ENCODE data around the gene NARF. TPM values are rescaled to one million over a fixed set of nuclear protein-coding genes. Genes with fewer than 3 reads are reported as not detected.

NARF gene
- total and polyA plus RNA-seq, 2 donors (not counting 3 experiments of a cell fraction or from before 2014, with no cell fraction given) = 83.4 to 158 TPM

GRCh38 chr17:82503728-82504308 lies 45.3 kb downstream of the NARF start:
- intact Hi-C loops (cut with micrococcal nuclease) = no loop called here

More at GRCh38 chr17:82503728-82504308, 45.3 kb downstream of the NARF start:
- Histone ChIP-seq H3K9ac (replicated peaks; ENCODE audit: extremely low read depth, insufficient read depth, low read length) (no peak overlapping the region), H4K20me1 (replicated peaks; ENCODE audit: control insufficient read depth, extremely low read depth, insufficient read depth, low read length) (no peaks in the 10 kb centered on the region), H3K4me1 (ENCODE audit: control insufficient read depth, extremely low read depth, insufficient read depth, low read length) (no peaks in the 10 kb centered on the region), H3K27ac (ENCODE audit: insufficient read depth, low read depth, low read length) (no peak overlapping the region), H3K9me1 (replicated peaks; ENCODE audit: control insufficient read depth, extremely low read depth, insufficient read depth, low read length) (no peaks in the 10 kb centered on the region), H3K27me3 (ENCODE audit: control insufficient read depth in 2 of 2, insufficient read depth in 2 of 2, low read length in 2 of 2) (peaks cover 0 to 2% of the 10 kb centered on the region in 2 experiments), H3K4me2 (ENCODE audit: insufficient read depth, low read length) (no peak overlapping the region), H2AFZ (ENCODE audit: low read depth, low read length) (no peak overlapping the region), H3K36me3 (ENCODE audit: control insufficient read depth in 2 of 2, extremely low read depth in 1 of 2, insufficient read depth in 2 of 2, low read length in 2 of 2) (no peaks in the 10 kb centered on the region), H3K4me3 (replicated peaks in 1 of 3; ENCODE audit: insufficient read depth in 1 of 3, low read depth in 1 of 3, low read length in 3 of 3) (no peak overlapping the region), H3K9me3 (replicated peaks; ENCODE audit: control insufficient read depth, insufficient read depth, low read length) (no peaks in the 10 kb centered on the region), H3K79me2 (ENCODE audit: control insufficient read depth, insufficient read depth, low read length) (no peaks in the 10 kb centered on the region)
- FAIRE-seq (no peak), DNase-seq (ENCODE audit: low read depth, low spot score) (no peak)
- dilution Hi-C loops (cut with MboI; ENCODE audit: extremely low pct_ligation_motif_present, low sequenced_read_pairs) = no loop called here
- CTCF ChIA-PET = interaction anchor here (1.4 to 2.2 kb wide), 3 partner anchors 11 to 51 kb away, joined by 3 to 10 read pairs (median 3); partner anchors contain the start of gene FOXK2
- no TSS peak for BruUV-seq (replicated peaks)
- TF ChIP-seq FOS (IDR thresholded peaks at IDR 0.05; ENCODE audit: borderline replicate concordance, insufficient read depth, low read length) (no peak), CTCF (IDR thresholded peaks at IDR 0.05; ENCODE audit: extremely low read depth in 1 of 2, insufficient read depth in 1 of 2, low read depth in 1 of 2, low read length in 2 of 2) (no peak), JUN (IDR thresholded peaks at IDR 0.05; ENCODE audit: borderline replicate concordance, insufficient read depth, insufficient read length, low read depth) (no peak)
- POLR2A ChIA-PET = no interaction called here

All from endothelial cell of umbilical vein (primary cell).